ENCODE results near the gene MAP2K3. TPM values are rescaled to one million over a fixed set of nuclear protein-coding genes. Genes with fewer than 3 reads are reported as not detected.
"Not testable (repeated sequence)": the region's sequence is repeated elsewhere in the genome, so short reads cannot be mapped to it uniquely, and the experiment has no call there.

MAP2K3 gene
- total RNA-seq, 1 donor from 2014 or later: 38.0 TPM

- H3K27me3 Mint-ChIP-seq (ENCODE audit: unreplicated experiment): peaks cover 15% of the 10 kb centered on the region
- H3K4me3 Mint-ChIP-seq (ENCODE audit: unreplicated experiment): no peak overlapping the region
- peaks cover 27% of the 10 kb centered on the region for H3K9me3 Mint-ChIP-seq (ENCODE audit: unreplicated experiment)
- peaks cover 3% of the 10 kb centered on the region for H3K36me3 Mint-ChIP-seq (ENCODE audit: unreplicated experiment)
- no peak overlapping the region for H3K27ac Mint-ChIP-seq (ENCODE audit: unreplicated experiment)
- TF ChIP-seq CTCF (IDR thresholded peaks at IDR 0.05; ENCODE audit: partially characterized antibody, unreplicated experiment): no peak
- DNase-seq: no peak
- peaks cover 11% of the 10 kb centered on the region for H3K4me1 Mint-ChIP-seq (ENCODE audit: low read depth, unreplicated experiment)
Observed at GRCh38 chr17:21302711-21303425, 18.4 kb downstream of the MAP2K3 start.

DNA sequence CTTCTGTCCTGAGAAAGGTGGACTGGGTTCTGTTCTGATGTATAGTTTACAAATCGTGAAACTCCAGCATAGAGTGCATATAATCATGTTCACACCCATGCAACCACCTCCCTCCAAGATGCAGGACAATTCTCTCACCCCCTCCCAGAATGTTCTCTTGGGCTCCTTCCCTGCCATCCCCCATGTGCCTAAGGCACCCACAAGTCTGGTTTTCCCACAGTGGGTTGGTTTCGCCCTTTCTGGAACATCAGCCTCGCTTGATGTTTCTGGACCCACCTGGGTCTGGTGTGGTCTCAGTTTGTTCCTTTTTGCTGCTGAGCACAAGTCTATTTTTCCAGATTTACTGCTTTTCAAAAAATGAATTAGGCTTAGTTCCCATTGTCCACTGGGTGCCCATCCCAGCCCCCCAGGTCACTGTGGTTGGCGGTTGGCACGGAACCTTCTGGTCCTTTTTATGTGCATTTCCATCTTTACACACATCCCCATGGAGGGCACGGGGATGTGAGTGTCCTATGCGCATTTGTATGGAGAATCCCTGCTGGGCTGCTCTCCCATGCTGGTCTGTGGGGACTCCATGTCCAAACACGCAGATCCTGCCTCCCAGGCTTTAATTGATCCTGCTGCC is 19.0 kb downstream of the MAP2K3 start:
- Mint-ChIP-seq H3K9me3 (ENCODE audit: unreplicated experiment) (peaks cover 25% of the 10 kb centered on the region), H3K4me1 (ENCODE audit: low read depth, unreplicated experiment) (peaks cover 11% of the 10 kb centered on the region), H3K27ac (ENCODE audit: unreplicated experiment) (no peak overlapping the region), H3K27me3 (ENCODE audit: unreplicated experiment) (peaks cover 17% of the 10 kb centered on the region), H3K36me3 (ENCODE audit: unreplicated experiment) (peaks cover 3% of the 10 kb centered on the region), H3K4me3 (ENCODE audit: unreplicated experiment) (no peak overlapping the region)
- no peak for TF ChIP-seq CTCF (IDR thresholded peaks at IDR 0.05; ENCODE audit: partially characterized antibody, unreplicated experiment)
- no peak for DNase-seq

GRCh38 chr17:21304091-21304490 is 19.6 kb downstream of the MAP2K3 start:
- H3K4me1 Mint-ChIP-seq (ENCODE audit: low read depth, unreplicated experiment): peaks cover 11% of the 10 kb centered on the region
- DNase-seq: no peak
- no peak overlapping the region for H3K4me3 Mint-ChIP-seq (ENCODE audit: unreplicated experiment)
- H3K36me3 Mint-ChIP-seq (ENCODE audit: unreplicated experiment): peaks cover 7% of the 10 kb centered on the region
- TF ChIP-seq CTCF (IDR thresholded peaks at IDR 0.05; ENCODE audit: partially characterized antibody, unreplicated experiment): no peak
- H3K27ac Mint-ChIP-seq (ENCODE audit: unreplicated experiment): no peak overlapping the region
- peaks cover 24% of the 10 kb centered on the region for H3K9me3 Mint-ChIP-seq (ENCODE audit: unreplicated experiment)
- peaks cover 17% of the 10 kb centered on the region for H3K27me3 Mint-ChIP-seq (ENCODE audit: unreplicated experiment)

GRCh38 chr17:21304551-21305151 is 20.1 kb downstream of the MAP2K3 start:
- not testable (repeated sequence) for H3K4me3 Mint-ChIP-seq (ENCODE audit: unreplicated experiment); H3K27ac Mint-ChIP-seq (ENCODE audit: unreplicated experiment); H3K36me3 Mint-ChIP-seq (ENCODE audit: unreplicated experiment); DNase-seq
- H3K9me3 Mint-ChIP-seq (ENCODE audit: unreplicated experiment): peaks cover 24% of the 10 kb centered on the region
- peaks cover 11% of the 10 kb centered on the region for H3K4me1 Mint-ChIP-seq (ENCODE audit: low read depth, unreplicated experiment)
- H3K27me3 Mint-ChIP-seq (ENCODE audit: unreplicated experiment): peaks cover 15% of the 10 kb centered on the region

DNA sequence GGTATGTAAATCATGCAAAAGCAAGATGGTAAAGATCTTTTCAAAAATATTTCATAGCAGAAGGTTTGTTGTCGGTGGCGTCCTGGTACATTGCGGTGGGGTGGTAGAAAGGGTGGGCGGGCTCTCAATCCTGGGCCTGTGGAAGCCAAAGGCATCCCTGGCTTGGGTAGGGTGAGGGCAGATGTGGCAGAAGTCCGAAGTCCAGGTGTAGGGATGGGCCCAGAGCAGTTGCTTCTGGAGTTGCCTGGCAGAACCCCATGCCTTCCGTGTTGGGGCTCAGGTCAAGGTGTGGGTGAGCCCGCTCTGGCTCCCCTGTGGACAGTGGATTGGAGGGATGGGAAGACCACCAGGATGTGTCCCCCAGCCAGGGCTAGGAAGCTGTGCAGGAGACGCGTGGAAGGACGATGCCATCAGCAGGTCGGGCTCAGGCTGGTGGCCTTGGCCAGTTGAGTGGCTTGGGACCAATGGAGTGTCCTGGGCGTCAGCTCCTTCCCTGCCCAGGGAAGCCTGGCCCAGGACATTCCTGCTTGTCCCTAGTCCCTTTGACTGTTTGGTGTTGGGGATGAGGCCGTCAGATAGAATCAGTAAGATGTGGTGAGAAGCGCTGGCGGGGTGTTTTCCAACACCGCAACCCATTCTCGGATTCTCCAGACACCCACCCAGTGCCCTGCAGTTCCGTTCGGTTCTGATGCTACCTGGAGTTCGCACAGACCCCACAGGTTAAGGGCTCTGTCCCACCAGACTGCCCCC is 21.1 kb downstream of the MAP2K3 start:
- not testable (repeated sequence) for H3K4me3 Mint-ChIP-seq (ENCODE audit: unreplicated experiment); DNase-seq; H3K27ac Mint-ChIP-seq (ENCODE audit: unreplicated experiment); H3K36me3 Mint-ChIP-seq (ENCODE audit: unreplicated experiment)
- Mint-ChIP-seq H3K9me3 (ENCODE audit: unreplicated experiment) (peaks cover 21% of the 10 kb centered on the region), H3K4me1 (ENCODE audit: low read depth, unreplicated experiment) (peaks cover 14% of the 10 kb centered on the region), H3K27me3 (ENCODE audit: unreplicated experiment) (peaks cover 15% of the 10 kb centered on the region)

- not testable (repeated sequence) for H3K27ac Mint-ChIP-seq (ENCODE audit: unreplicated experiment); DNase-seq; H3K36me3 Mint-ChIP-seq (ENCODE audit: unreplicated experiment); H3K4me3 Mint-ChIP-seq (ENCODE audit: unreplicated experiment)
- peaks cover 25% of the 10 kb centered on the region for H3K9me3 Mint-ChIP-seq (ENCODE audit: unreplicated experiment)
- peaks cover 12% of the 10 kb centered on the region for H3K27me3 Mint-ChIP-seq (ENCODE audit: unreplicated experiment)
- H3K4me1 Mint-ChIP-seq (ENCODE audit: low read depth, unreplicated experiment): peaks cover 15% of the 10 kb centered on the region
Observed at GRCh38 chr17:21306611-21307272, 22.2 kb downstream of the MAP2K3 start.

- H3K4me3 Mint-ChIP-seq (ENCODE audit: unreplicated experiment); H3K36me3 Mint-ChIP-seq (ENCODE audit: unreplicated experiment); DNase-seq; H3K27ac Mint-ChIP-seq (ENCODE audit: unreplicated experiment): not testable (repeated sequence)
- H3K9me3 Mint-ChIP-seq (ENCODE audit: unreplicated experiment): peaks cover 23% of the 10 kb centered on the region
- H3K4me1 Mint-ChIP-seq (ENCODE audit: low read depth, unreplicated experiment): peaks cover 18% of the 10 kb centered on the region
- H3K27me3 Mint-ChIP-seq (ENCODE audit: unreplicated experiment): peaks cover 12% of the 10 kb centered on the region
Observed at GRCh38 chr17:21307273-21307625, 22.7 kb downstream of the MAP2K3 start.

- not testable (repeated sequence) for DNase-seq; H3K4me3 Mint-ChIP-seq (ENCODE audit: unreplicated experiment); H3K36me3 Mint-ChIP-seq (ENCODE audit: unreplicated experiment); H3K27me3 Mint-ChIP-seq (ENCODE audit: unreplicated experiment); H3K27ac Mint-ChIP-seq (ENCODE audit: unreplicated experiment)
- Mint-ChIP-seq H3K9me3 (ENCODE audit: unreplicated experiment) (peaks cover 13% of the 10 kb centered on the region), H3K4me1 (ENCODE audit: low read depth, unreplicated experiment) (peaks cover 17% of the 10 kb centered on the region)
Observed at GRCh38 chr17:21308931-21309381, 24.4 kb downstream of the MAP2K3 start.

All from glutamatergic neuron (in vitro differentiated cells).